A673 (cell line): ENCODE results near the gene IMMP2L.

ENCODE experiments used
- EZH2 ChIP-seq: fragments of 200-600 bp; sonication (generic); IDR thresholded peaks from 2 replicates; pipeline ENCODE4 v1.6.1; 2017; ENCODE audit warnings: borderline replicate concordance, low read depth, mild to moderate bottlenecking, mixed read lengths, antibody characterized with exemption, low read length; ENCODE audit not compliant: poor library complexity, severe bottlenecking
- TF ChIP-seq, protein P1 (sequence below): fragments of 300-800, 200-600 bp; sonication (generic); conservative IDR thresholded peaks from 2 replicates; pipeline ENCODE4 v1.5.1; 2017; ENCODE audit warnings: low read depth, mild to moderate bottlenecking, antibody characterized with exemption, low read length, moderate library complexity, mixed read lengths

GRCh38 chr7:111056371-111056770 is 505.9 kb downstream of the IMMP2L start:
- TF ChIP-seq, protein P1, sequence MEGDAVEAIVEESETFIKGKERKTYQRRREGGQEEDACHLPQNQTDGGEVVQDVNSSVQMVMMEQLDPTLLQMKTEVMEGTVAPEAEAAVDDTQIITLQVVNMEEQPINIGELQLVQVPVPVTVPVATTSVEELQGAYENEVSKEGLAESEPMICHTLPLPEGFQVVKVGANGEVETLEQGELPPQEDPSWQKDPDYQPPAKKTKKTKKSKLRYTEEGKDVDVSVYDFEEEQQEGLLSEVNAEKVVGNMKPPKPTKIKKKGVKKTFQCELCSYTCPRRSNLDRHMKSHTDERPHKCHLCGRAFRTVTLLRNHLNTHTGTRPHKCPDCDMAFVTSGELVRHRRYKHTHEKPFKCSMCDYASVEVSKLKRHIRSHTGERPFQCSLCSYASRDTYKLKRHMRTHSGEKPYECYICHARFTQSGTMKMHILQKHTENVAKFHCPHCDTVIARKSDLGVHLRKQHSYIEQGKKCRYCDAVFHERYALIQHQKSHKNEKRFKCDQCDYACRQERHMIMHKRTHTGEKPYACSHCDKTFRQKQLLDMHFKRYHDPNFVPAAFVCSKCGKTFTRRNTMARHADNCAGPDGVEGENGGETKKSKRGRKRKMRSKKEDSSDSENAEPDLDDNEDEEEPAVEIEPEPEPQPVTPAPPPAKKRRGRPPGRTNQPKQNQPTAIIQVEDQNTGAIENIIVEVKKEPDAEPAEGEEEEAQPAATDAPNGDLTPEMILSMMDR = no peak
- no peak for TF ChIP-seq EZH2
